Measurements from ENCODE around the gene MRM2. TPM values are rescaled to one million over a fixed set of nuclear protein-coding genes. Genes with fewer than 3 reads are reported as not detected.

MRM2 gene
- total RNA-seq, 1 donor from 2014 or later = 22.6 TPM

DNA sequence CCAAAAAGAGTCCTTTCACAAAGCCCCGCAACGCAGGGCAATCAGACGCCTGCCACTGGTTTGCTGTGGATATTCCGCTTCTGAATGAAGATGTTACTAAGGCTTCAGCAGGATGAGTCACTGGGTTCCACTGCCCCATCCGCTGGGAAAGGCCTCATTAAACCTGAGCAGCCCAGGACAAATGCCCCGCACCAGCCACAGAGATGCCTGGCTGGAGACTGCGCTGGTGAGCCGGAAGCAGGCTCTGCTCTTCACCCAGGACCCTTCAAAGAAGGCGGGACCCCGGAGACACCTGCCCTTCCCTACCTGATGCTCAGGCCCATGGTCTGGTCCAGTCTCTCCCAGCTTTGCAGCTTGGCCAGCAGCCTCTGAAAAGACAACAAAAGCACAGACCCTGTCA, 29.1 kb downstream of the MRM2 start:
- Histone ChIP-seq H3K36me3 (ENCODE audit: insufficient read depth, low read length) (peaks cover 19% of the 10 kb centered on the region), H3K4me1 (ENCODE audit: insufficient read depth, low read length) (no peaks in the 10 kb centered on the region), H2AFZ (ENCODE audit: low read depth, low read length) (no peak overlapping the region), H3K4me3 (ENCODE audit: insufficient read depth, low read depth, low read length) (no peak overlapping the region), H3K9me3 (ENCODE audit: insufficient read depth, low read depth, low read length) (no peaks in the 10 kb centered on the region), H3K9ac (ENCODE audit: low read length) (no peak overlapping the region), H3K27me3 (ENCODE audit: insufficient read depth, low read length) (no peaks in the 10 kb centered on the region), H3K27ac (ENCODE audit: low read depth, low read length) (no peak overlapping the region), H3K4me2 (ENCODE audit: low read length) (no peak overlapping the region), H3K79me2 (ENCODE audit: insufficient read depth, low read length) (peaks cover 6% of the 10 kb centered on the region), H4K20me1 (ENCODE audit: insufficient read depth, low read length) (peaks cover 40% of the 10 kb centered on the region)
- H3K27ac Mint-ChIP-seq (ENCODE audit: unreplicated experiment) = peak overlapping the region; percentile 70
- H3K4me3 Mint-ChIP-seq (ENCODE audit: unreplicated experiment) = no peak overlapping the region
- H3K9me3 Mint-ChIP-seq (ENCODE audit: unreplicated experiment) = peaks cover 3% of the 10 kb centered on the region
- no peak for DNase-seq (ENCODE audit: low read depth)
- no peaks in the 10 kb centered on the region for H3K27me3 Mint-ChIP-seq (ENCODE audit: low read depth, unreplicated experiment)
- FAIRE-seq = no peak
- H3K36me3 Mint-ChIP-seq (ENCODE audit: low read depth, unreplicated experiment) = peaks cover 29% of the 10 kb centered on the region
- no peak for TF ChIP-seq EZH2 (IDR thresholded peaks at IDR 0.05; ENCODE audit: insufficient read depth, low read length)
- TF ChIP-seq, protein P1, sequence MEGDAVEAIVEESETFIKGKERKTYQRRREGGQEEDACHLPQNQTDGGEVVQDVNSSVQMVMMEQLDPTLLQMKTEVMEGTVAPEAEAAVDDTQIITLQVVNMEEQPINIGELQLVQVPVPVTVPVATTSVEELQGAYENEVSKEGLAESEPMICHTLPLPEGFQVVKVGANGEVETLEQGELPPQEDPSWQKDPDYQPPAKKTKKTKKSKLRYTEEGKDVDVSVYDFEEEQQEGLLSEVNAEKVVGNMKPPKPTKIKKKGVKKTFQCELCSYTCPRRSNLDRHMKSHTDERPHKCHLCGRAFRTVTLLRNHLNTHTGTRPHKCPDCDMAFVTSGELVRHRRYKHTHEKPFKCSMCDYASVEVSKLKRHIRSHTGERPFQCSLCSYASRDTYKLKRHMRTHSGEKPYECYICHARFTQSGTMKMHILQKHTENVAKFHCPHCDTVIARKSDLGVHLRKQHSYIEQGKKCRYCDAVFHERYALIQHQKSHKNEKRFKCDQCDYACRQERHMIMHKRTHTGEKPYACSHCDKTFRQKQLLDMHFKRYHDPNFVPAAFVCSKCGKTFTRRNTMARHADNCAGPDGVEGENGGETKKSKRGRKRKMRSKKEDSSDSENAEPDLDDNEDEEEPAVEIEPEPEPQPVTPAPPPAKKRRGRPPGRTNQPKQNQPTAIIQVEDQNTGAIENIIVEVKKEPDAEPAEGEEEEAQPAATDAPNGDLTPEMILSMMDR (IDR thresholded peaks at IDR 0.05; ENCODE audit: insufficient read depth, low read depth, low read length) = no peak
- H3K4me1 Mint-ChIP-seq (ENCODE audit: low read depth, unreplicated experiment) = peaks cover 2% of the 10 kb centered on the region

DNA sequence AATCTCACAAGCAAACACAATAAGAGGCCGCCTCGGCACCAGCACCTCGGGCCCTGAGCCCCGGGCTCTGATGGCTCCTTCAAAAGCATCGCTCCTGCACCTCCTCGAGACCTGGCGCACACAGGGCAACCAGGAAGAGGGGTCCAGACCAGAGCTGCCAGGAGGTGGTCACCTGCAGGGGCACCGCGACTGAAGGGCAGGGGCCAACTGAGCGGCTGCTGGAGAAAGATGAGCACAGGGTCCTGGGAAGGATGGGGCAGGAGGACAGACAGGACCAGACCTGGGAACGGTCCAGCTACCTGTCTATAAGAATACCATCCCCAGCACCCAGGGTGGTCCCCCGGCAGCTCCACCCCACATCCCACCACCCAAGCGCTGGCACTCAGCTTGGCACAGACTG, 30.1 kb downstream of the MRM2 start:
- peaks cover 28% of the 10 kb centered on the region for H3K36me3 Mint-ChIP-seq (ENCODE audit: low read depth, unreplicated experiment)

More for the DNA sequence above, 30.1 kb downstream of the MRM2 start:
- Mint-ChIP-seq H3K9me3 (ENCODE audit: unreplicated experiment) (peaks cover 3% of the 10 kb centered on the region), H3K4me1 (ENCODE audit: low read depth, unreplicated experiment) (peaks cover 2% of the 10 kb centered on the region), H3K27ac (ENCODE audit: unreplicated experiment) (no peak overlapping the region), H3K4me3 (ENCODE audit: unreplicated experiment) (no peak overlapping the region), H3K27me3 (ENCODE audit: low read depth, unreplicated experiment) (no peaks in the 10 kb centered on the region)
- H3K9ac ChIP-seq (ENCODE audit: low read length) = no peak overlapping the region
- TF ChIP-seq, protein P1 (IDR thresholded peaks at IDR 0.05; ENCODE audit: insufficient read depth, low read depth, low read length) = no peak
- TF ChIP-seq EZH2 (IDR thresholded peaks at IDR 0.05; ENCODE audit: insufficient read depth, low read length) = no peak
- H3K4me1 ChIP-seq (ENCODE audit: insufficient read depth, low read length) = no peaks in the 10 kb centered on the region
- no peak overlapping the region for H3K4me3 ChIP-seq (ENCODE audit: insufficient read depth, low read depth, low read length)
- H3K36me3 ChIP-seq (ENCODE audit: insufficient read depth, low read length) = peaks cover 19% of the 10 kb centered on the region
- no peak overlapping the region for H2AFZ ChIP-seq (ENCODE audit: low read depth, low read length)
- DNase-seq (ENCODE audit: low read depth) (no peak), FAIRE-seq (no peak)
- H3K27me3 ChIP-seq (ENCODE audit: insufficient read depth, low read length) = no peaks in the 10 kb centered on the region
- H3K27ac ChIP-seq (ENCODE audit: low read depth, low read length) = no peak overlapping the region
- H4K20me1 ChIP-seq (ENCODE audit: insufficient read depth, low read length) = peaks cover 33% of the 10 kb centered on the region
- no peak overlapping the region for H3K4me2 ChIP-seq (ENCODE audit: low read length)
- H3K9me3 ChIP-seq (ENCODE audit: insufficient read depth, low read depth, low read length) = no peaks in the 10 kb centered on the region
- peaks cover 6% of the 10 kb centered on the region for H3K79me2 ChIP-seq (ENCODE audit: insufficient read depth, low read length)
